Activated gamma-delta T cell (primary cell): ENCODE data around the gene PHYKPL.
"Not testable (repeated sequence)": the region's sequence is repeated elsewhere in the genome, so short reads cannot be mapped to it uniquely, and the experiment has no call there.

ENCODE experiments used
- DNase-seq: peaks from one replicate; lab custom pipeline; 2025; lab: John Stamatoyannopoulos, UW

The PHYKPL gene

DNA sequence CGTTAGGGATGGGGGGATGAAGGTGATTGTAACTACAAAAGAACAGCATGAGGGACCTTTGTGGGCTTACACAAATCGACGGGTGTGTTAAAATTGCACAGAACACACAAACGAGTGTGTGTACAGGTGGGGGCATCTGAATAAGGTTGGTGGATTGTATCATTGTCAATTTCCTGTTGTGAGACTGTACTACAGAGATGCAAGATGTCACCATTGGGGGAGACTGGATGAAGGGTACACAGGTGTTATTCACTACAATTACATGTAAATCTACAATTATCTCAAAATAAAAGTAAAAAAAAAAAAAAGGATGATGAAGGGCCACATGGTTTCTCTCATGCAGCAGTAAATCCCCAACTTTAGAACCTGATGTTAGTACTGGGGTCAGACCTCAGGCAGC, 31.4 kb upstream of the PHYKPL start:
- DNase-seq, result no peak

- DNase-seq, result no peak
Measured at GRCh38 chr5:178261666-178262600, 29.3 kb upstream of the PHYKPL start.

- no peak for DNase-seq
Measured at GRCh38 chr5:178259623-178260536, 27.3 kb upstream of the PHYKPL start.

DNA sequence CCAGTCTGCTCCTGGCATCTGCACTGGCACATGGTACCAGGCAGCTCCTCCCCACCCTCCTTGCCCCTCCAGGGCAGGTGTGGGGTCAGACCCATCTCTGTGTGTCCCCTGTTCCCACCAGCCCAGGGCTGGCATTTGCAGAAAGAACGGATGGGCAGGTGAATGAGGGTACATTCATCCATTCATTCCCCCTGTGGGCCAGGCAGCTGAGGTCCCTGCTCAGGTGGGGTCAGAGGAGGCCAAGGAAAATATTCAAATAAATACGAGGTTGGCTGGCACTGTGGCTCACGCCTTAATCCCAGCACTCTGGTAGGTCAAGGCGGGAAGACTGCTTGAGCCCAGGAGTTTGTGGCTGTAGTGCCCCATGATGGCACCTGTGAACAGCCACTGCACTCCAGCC, 25.0 kb upstream of the PHYKPL start:
- DNase-seq, result no peak

DNA sequence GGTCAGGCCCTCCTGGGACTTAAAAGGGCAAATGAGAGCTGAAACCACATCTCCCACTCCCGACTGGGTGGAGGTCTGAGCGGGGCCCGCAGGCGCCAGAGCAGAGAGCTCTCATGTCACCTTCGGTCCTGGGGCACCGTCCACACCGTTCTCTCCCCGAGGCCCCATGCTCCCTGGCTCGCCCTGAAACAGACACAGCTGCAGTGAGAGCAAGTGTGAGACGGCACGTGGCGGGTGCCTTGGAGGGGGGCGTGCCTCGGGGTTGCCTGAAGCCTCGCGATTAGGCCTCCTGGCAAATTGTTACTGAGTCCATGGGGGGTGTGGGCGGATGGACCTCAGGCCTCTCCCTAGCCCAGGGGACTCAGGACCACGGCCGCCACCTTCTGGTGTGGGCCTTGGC, 24.1 kb upstream of the PHYKPL start:
- no peak for DNase-seq

- not testable (repeated sequence) for DNase-seq
Measured at GRCh38 chr5:178253632-178254031, 21.0 kb upstream of the PHYKPL start.

DNA sequence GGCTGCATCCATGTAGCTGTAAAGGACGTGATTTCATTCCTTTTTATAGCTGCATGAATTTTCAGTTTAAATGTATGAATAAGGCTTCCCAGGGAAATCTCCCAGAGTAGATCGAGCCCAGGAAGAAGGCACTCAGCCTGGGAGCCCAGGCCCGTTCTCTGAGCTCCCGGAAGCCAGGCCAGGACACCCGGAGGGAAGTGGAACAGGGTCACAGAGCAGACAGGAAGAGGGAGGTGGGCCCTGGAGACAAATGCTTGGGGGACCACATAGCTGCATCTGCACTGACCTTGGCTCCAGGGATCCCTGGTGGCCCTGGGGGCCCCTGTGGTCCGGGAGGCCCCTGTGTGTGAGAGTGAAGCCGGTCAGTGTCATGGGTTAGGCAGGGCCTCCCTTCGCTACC, 19.7 kb upstream of the PHYKPL start:
- DNase-seq, result no peak

- no peak for DNase-seq
Measured at GRCh38 chr5:178250263-178250662, 17.7 kb upstream of the PHYKPL start.

DNA sequence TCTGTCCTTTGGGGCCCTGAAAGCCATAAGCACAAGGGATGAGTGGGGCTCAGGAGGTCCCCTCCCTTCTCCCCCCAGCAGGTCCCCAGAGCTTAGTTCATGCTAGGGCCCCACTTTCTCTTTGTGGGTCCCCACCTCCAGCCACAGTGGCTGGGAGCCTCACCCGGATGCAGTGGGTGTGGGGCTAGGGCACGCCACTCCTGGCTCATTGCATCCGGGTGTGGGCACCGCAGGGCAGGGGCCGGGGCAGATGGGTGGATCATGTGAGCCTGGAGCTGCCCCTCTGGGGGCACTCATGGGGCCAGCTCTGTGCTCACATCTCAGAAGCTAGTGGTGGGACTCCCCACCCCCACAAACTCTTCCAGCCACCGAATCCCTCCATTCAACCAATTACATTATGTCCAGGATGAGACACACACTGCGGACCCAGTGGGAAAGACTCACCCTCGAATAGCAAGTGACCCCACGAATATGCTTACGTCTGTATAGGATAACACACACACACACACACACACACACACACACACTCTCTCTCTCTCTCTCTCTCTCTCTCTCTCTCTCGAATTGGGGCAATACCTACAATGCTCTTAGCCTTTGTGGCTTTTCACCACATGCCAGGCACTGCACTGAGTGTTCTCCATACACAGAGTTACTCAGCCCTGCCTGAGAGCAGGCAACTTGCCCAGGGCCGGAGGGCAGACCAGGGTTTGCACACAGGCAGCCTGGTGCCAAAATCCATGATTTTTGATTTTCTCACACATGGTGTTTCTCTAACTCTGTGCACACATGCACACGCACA, 16.8 kb upstream of the PHYKPL start:
- peak; percentile 29 for DNase-seq

GRCh38 chr5:178248750-178249149, 16.1 kb upstream of the PHYKPL start:
- DNase-seq, result no peak

DNA sequence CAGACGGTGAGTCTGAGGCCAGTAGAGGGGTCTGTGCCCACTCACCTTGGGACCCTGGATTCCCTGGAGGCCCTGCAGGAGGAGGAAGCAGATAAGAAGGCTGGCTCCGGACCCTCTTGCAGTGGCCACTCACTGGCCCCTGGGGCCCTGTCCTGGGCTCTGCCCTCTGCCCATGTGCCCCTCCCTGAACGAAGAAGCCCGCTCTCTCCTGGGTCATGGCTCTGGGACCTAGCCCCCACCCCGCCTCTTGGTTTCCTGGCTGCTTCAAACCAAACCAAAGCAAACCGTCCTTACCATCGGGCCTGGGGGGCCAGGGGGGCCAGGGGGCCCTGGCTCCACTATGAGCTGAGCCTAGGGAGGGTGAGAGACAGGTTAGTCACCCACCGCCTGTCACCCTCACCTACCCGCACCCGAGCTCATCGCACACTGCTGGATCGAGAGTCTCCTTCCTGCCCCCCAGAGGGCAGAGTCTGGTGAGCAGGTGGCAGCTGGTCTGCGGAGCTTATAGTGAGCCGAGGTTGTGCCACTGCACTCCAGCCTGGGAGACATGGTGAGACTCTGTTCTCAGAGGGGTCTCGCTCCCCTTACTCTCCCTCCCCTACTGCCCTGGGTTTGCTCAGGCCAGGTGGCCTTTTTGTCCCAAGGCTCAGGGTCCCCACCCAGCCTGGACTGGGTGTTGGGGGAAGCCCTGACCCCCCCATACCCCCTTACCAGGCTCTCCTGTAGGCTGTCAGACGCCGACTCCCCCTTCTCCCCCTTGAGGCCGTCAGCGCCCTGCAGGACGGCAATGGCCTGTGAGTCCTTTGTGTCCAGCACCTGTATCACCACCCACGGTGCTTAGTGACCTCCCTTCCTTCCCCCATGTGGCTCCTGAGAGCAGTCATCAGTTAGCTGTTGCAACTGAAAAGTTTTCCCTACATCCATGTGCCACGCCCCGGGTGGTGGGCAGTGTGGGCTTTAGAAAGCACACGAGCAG, 15.2 kb upstream of the PHYKPL start:
- peak; percentile 29 for DNase-seq

DNA sequence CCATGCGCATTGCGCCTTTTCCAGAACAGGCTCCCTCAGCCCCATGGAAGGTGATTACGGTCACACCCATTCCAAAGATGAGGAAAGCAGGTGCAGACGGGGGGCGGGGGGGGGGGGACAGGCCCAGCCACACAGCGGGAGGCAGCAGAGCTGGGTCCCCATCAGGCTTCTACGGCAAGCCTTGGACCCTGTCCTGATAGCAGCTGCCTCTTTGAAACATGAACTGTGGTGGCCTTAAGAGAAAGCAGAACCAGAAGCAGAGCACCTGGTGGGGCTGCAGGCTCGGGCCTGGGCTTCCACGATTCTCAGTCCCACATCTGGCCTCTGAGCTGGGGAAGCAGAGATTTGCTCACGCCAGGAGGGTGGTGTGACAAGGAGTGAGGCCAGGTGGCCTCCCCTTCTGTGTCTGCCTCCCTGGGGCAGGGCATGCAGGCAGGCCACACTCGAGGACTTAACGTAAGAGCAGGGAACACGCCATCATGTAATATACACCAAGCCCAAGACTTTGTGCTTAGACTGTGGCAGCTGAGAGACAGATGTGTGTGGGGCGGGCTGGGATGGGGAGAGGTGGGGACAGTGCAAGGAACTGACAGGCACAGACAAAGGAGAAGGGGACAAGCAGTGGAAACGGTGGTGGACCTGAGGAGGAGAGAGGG, 14.2 kb upstream of the PHYKPL start:
- no peak for DNase-seq

DNA sequence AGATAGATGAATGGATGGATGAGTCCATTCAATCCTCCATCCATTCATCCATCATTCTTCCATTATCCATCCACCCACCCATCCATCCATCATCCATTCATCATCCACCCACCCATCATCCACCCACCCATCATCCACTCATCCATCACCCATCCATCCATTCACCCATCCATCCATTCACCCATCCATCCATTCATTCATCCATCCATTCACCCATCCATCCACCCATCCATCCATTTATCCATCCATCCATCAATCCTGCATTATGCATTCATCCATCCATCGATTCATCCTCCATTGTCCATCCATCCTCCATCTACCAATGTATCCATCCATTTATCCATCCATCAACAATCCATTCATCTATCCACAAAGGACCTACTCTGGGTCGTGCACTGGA, 12.8 kb upstream of the PHYKPL start:
- DNase-seq, result no peak

DNA sequence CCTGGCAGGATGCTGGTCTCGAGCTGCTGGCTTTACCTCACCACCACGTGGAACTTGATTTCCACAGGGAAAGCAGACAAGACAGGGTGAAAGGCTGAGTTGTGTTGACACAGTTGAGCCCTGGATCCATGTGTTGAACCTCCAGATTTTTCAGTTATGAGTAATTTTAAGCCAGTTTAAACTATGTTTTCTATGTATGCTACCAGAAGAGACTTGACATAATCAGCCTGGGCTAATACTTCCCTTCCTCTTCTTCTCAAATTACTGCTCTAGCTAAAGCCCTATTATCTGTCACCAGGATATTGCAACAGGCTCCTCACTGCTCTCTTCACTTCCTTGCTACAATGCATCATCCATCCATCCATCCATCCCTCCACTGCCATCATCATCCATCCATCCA, 12.0 kb upstream of the PHYKPL start:
- DNase-seq, result no peak

- no peak for DNase-seq
Measured at GRCh38 chr5:178242416-178242815, 9.8 kb upstream of the PHYKPL start.

DNA sequence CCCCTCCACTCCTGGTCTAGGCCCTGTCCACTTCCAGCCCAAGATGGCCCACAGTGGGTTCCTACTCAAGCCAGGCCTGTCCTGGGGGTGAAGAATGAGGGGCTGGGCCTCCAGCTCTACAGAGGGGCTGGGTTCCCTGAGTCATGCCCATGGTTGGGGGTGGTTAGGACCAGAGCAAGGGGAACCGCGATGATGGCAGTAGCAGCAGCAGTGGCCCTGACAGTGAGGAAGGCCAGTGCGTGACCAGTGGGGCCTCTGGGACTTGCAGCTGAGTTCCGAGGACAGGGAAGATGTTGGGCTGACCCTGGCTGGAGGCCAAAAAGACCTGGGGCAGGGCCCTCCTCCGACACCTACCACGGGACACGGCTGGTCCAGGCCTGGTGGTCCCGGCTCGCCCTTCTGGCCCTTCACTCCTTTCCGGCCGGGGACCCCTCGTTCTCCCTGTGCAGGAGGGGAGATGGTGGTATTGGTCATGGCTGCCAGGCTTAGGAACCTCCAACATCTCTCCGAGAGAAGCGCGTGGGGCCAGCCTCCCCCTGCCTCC, 9.2 kb upstream of the PHYKPL start:
- no peak for DNase-seq

DNA sequence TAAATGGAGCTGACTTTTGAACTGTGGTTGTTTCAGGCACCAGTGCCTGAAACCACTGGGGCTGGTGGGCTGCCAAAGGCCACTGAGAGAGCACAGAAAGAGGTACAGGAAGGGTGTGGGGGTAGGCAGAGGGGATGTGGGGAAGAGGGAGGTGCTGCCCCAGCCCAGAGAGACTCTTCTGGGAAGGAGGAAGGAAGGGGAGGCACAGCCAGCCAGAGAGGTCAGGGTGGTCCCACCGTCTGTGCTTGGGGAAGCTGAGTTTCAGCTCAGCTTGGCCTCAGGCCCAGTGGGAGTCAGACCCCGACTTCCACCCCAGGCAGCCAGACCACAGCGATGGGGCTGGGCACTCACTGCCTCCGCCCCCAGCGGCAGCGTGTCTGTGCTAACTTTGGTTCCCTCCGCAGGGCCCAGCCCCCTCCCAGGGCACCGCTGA, 8.6 kb upstream of the PHYKPL start:
- no peak for DNase-seq

GRCh38 chr5:178240766-178241165, 8.2 kb upstream of the PHYKPL start:
- DNase-seq, result no peak

DNA sequence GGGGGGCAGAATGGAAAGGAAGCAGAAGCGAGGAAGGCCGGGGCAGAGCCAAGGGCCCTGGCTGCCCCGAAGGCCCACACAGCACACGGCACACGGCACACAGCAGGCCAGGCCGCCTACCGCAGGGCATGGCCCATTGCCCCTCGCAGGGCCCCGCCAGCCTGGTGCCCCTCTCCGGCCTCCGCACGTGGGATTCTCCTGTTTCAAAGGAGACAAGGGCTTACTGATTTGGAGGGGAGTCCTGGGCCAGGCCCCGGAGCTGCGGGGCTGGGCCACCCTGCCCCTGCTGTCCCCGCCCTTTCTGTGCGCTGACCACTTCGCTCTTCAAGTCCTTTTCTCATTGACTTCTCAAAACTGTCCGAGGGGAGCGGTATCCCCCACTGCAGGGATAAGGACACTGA, 7.7 kb upstream of the PHYKPL start:
- DNase-seq, result peak; percentile 22
